ENCODE measurements around the gene DYSF.

DYSF gene

DNA sequence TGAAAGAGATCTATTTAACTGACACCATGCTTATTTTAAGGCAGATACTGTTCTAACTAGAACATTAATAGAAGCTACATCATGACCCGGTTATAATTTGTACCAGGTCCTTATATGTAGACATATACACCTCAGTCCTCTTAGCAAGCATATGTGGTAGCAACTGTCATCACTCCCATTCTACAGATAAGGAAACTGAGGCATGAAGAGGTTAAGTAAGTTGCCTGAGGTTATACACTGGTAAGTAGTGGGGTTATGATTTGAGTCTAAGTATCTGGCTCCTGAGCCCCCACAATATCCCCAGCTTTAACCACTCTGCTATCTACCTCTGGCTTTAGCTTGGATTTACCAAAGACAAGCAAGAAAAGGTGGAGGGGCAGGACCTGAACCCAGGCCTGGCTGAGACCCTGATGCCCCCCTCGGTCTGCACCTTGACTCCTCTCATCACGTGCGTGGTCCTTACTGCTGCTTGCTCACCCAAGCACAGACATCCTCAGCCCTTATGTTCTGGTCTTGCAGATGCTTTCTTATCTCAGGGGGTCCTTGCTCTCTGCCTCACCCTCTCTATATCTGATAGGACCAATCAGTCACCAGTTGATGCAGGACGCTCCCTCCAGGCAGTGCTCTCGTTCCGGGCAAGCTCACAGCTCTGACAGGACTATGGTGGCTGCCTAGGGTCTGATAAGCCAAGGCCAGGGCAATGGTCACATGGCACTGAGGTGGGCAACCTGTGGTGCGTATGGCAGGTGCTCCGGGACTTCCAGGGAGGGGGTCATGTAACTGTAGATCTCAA lies 4.0 kb downstream of the DYSF start:
- H3K4me3 ChIP-seq (ENCODE audit: low read length), result no peak overlapping the region
- TF ChIP-seq, protein P1, sequence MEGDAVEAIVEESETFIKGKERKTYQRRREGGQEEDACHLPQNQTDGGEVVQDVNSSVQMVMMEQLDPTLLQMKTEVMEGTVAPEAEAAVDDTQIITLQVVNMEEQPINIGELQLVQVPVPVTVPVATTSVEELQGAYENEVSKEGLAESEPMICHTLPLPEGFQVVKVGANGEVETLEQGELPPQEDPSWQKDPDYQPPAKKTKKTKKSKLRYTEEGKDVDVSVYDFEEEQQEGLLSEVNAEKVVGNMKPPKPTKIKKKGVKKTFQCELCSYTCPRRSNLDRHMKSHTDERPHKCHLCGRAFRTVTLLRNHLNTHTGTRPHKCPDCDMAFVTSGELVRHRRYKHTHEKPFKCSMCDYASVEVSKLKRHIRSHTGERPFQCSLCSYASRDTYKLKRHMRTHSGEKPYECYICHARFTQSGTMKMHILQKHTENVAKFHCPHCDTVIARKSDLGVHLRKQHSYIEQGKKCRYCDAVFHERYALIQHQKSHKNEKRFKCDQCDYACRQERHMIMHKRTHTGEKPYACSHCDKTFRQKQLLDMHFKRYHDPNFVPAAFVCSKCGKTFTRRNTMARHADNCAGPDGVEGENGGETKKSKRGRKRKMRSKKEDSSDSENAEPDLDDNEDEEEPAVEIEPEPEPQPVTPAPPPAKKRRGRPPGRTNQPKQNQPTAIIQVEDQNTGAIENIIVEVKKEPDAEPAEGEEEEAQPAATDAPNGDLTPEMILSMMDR (conservative IDR thresholded peaks at IDR 0.05; ENCODE audit: low read depth, low read length), result no peak
- no peak for DNase-seq (ENCODE audit: low read depth)

DNA sequence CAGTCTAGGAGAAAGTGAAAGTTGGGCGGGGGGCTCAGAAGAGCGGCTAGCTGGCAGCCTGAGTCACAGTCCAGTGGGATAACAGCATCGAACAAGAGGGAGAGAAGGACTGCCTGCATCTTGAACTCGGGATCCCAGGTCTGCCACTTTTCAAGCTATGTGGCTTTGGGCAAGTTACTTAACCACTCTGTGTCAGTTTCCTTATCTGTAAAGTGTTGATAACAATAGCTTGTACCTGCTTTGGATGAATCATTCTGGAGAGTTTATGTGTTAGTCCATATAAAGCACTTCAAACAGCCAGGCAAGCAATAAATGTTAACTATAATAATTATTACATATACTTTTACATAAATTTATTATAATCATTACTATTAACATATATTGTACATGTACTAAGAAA lies 4.6 kb downstream of the DYSF start:
- H3K4me3 ChIP-seq (ENCODE audit: low read length), result no peak overlapping the region
- TF ChIP-seq, protein P1 (conservative IDR thresholded peaks at IDR 0.05; ENCODE audit: low read depth, low read length), result no peak
- no peak for DNase-seq (ENCODE audit: low read depth)

DNA sequence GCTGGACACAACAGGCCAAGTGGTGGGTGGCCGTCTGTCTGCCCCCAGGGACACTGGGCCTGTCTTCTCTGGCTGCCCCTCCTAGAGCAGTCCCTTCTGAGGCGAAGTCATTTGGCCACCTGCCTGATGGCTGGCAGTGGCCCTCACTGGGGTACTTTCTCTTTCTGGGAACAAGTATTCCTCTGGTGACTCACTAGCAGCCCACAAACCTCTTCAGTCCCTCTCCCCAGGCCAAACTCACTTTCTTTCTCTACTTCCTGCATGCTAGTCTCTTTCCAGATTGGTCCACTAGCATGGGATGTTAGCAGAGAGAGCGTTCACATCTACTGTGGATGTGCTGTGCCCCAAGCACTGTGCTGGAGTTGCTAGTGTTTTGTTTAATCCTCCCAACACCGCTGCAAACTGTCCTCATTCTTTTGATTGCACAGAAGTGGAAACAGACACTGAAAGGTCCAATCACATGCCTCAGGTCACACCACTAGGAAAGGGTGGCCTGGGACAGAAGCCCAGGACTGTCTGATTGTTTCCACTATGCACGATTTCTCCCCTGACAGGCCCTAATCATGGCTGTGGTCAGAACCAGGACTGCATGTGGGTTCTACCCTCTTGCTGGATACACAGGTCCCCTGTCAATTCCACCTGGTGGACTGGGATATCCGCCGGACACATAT lies 5.2 kb downstream of the DYSF start:
- DNase-seq (ENCODE audit: low read depth), result no peak
- TF ChIP-seq, protein P1 (conservative IDR thresholded peaks at IDR 0.05; ENCODE audit: low read depth, low read length), result no peak
- no peak overlapping the region for H3K4me3 ChIP-seq (ENCODE audit: low read length)

DNA sequence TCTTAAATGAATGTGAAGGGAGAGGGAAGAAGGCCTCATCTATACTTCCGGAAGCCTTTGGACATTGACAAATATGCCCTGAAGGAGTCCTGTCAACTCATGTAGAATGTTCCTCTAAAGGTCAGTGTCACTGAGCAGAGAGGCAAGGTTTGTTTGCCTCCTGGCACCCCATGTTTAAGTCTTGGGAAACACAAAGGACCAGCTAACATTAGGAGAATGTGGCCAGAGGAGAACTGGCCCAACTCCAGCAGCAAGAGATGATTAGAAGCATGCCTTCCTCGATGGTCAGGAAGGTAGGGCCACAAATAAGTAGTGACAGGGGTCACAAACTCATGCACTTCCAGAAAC lies 5.7 kb downstream of the DYSF start:
- TF ChIP-seq, protein P1 (conservative IDR thresholded peaks at IDR 0.05; ENCODE audit: low read depth, low read length), result no peak

DNA sequence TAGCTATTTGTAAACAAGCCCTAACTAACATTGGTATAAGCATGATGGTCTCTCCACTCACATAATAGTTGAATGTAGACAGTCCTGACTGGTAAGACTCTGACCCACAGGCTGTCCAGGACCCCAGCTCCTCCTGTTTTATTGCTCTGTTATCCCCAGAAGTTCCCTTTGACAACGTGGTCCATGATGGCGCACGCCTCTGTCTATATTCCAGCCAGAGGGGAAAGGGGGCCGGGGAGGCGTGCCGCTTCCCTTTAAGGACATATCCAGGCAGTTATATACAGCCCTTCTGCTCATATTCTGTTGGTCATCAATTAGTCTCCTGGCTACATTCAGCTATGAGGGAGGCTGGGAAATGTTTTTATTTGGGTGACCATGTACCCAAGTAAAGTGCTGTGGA lies 6.7 kb downstream of the DYSF start:
- DNase-seq (ENCODE audit: low read depth), result no peak
- no peak overlapping the region for H3K4me3 ChIP-seq (ENCODE audit: low read length)
- TF ChIP-seq, protein P1 (conservative IDR thresholded peaks at IDR 0.05; ENCODE audit: low read depth, low read length), result no peak

More for the DNA sequence above, 5.7 kb downstream of the DYSF start:
- DNase-seq (ENCODE audit: low read depth), result no peak
- no peak overlapping the region for H3K4me3 ChIP-seq (ENCODE audit: low read length)

DNA sequence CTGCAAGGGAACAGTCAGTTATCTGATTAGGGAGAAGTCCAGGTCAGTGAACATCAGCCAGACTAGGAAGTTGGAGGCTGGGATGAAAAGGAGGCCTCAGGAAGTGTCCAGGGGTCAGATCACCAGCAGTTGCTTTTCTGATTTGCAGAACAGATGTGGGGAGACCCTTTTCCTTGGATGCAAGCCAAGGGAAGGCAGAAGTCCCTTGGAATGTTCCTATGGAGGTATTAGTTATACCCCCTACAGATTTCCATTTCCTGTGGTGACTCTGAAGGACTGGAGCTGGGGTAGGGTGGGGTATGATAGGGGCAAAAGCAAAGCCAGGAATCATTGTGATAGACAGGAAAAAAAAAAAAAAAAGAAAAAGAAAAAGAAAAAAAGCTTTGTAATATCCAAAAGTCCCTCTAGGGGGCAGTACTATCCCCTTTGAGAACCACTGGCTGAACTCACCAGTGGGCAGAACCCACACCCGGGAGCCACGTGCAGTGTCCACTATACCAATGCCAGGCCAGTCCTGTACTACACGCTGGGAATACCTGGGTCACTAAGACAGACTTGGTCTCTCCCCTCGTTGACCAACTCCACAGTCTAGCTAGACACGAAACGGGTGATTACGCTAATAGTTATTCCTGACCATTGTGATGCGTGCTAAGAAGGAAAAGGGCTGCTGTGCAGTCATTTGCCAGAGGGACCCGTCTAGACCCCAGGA lies 7.4 kb downstream of the DYSF start:
- TF ChIP-seq, protein P1 (conservative IDR thresholded peaks at IDR 0.05; ENCODE audit: low read depth, low read length), result peak; percentile 71
- DNase-seq (ENCODE audit: low read depth), result no peak
- no peak overlapping the region for H3K4me3 ChIP-seq (ENCODE audit: low read length)
